NCI-H82 (cell line): Measurements from ENCODE around the gene ARSG.

Source experiments
- DNase-seq: peaks from one replicate; lab custom pipeline; 2025; lab: John Stamatoyannopoulos, UW

The ARSG gene

DNA sequence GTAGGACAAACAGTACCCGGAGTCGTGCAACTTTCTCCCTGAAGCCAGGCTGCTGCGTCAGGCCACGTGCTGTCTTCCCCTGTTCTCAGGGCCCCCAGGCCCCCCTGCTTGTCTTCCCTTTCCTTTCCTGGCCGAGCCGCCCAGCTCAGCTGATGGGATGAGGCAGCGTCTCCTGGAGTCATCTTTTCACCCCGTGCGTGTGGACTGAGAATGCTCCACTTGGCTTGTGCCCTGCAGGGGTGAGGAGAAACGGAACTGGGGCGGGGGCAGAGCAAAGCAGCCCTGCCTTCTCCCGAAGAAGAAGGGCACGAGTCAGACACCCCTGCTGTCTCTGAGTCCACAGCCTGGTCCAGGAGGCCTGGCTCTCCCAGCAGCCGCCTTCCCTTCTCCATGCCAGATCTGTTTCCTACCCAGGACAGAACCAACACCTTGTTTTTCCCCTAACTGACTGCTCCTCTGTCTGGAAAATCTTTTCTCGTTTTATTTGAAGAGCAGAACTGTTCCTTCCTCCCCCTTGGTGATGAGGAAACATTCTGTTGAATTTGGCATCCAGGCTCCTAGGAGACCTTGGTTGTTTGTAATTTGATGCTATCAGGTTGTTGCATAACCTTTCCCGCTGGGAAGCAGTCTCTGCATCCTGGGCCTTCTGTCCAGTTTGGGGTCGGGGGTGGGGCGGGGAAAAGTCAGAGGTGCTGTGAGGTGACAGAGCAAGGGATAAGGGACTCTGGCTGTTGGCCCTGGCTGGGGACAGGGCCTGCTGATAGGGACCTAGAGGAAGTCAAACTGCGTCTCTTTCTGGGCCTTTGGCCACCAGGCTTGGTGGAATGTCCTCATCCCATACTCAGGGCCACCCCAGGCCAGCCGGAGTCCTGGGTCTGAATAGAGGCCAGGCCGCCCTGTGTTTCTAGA is 87.2 kb downstream of the ARSG start:
- DNase-seq, result no peak

- no peak for DNase-seq
Observed at GRCh38 chr17:68379177-68379510, 87.8 kb downstream of the ARSG start.

GRCh38 chr17:68379692-68380677 is 88.7 kb downstream of the ARSG start:
- DNase-seq, result no peak

DNA sequence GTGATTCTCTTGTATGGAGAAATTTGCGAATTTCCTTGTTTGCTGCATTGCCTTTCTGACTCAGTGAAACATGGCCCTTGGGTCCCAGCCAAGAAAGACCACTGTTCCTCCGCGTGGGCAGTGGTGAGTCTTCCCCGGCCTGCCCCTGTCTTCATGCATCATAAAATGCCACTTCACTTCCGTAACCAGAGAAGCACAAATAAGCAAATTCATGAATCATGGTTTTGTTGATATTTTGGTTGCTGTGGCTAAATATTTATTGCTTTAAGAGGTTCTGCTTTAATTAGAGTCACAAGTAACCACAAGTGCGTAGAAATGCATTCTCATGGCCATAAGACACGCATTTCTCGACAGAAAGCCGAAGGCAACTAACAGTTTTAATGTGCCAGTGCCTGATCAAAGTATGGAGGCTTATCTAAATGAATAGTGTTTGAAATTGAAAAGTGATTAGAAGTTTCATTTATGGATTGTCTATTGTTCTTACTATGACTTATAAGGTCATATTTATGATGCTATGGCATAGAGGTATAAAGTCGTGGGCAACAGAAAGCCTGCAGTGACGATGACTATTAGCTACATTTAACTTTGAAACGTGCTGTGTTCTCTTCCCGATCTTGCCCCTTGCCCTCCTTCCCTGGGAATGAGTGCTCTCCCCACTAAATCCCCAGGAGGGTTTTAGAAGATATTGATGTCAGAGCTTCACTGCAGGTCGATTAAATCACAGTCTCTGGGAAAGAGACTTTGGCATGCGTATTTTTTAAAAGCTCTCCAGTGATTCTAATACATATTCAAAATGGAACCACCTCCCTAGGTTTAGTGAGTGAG is 90.0 kb downstream of the ARSG start:
- DNase-seq, result no peak

- DNase-seq, result no peak
Observed at GRCh38 chr17:68382582-68383085, 91.3 kb downstream of the ARSG start.

DNA sequence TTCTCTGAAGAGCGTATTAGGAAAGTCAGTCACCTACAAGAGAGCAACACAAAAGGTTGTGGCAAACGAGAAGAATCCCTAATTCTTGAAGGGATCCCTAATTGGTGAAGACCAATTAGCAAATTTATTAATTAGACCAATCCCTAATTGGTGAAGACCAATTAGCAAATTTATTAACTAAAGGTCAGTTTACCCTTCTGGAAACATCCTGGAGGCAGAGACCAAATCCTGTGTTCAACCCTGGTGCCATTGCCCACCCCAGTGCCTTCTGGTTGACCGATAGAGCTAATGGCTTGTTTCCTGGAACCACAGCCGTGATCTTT is 91.8 kb downstream of the ARSG start:
- no peak for DNase-seq

DNA sequence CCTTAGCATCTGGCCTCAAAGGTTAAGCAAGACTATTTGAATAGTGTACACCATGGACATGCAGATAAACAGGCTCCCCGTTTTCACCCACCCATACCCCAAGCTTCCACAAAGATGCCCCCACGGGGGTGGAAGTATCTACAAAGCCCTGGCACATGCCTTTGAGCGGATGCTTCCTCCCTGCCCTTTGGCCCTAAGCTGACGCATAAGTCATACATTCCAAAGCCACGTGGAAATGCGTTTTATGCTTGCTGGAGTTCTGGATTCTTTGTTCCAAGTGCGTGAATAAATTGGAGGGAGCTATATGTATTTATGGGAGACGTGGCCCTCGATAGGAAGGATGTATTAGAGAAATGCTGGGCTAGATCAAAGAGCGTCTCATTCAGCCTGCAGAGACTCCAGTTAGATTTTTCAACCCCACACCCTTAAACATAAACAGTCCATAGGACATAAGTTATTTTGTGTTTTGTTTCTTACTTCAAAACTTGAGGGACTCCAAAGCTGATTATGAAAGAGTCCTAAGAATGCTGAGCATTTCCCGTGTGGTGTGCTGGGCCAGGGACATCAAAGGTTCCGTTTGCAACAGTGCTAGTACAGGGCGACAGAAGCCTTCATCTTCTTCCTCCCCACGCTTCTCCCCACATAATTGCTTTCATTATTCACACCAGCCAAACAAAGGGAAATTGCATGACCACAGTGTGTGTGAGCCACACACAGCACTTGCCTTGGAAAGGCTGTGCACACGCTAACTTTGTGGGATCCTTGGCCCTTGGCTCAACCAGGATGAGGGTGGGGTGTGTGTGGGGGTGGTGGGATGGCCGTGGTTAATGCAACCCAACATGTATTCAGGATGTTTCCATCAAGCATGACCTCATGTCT is 92.4 kb downstream of the ARSG start:
- no peak for DNase-seq

DNA sequence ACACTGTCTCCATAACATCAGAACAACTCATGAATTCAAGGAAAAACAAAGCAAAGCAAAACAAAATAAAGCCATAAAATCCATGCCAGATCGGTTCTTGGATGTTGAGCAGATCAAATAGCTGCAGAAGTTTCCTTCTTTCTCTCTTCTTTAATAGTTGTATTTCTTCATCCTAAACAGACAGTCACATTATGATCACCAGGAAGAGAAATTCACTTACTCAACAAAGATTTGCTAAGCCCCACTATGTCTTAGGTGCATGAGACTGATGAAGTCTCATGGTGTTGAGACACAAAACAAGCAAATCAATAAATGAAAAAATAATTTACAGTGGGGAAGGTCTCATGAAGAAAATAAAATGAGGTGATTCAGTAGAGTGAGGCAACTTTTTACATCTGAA is 93.2 kb downstream of the ARSG start:
- DNase-seq, result no peak

DNA sequence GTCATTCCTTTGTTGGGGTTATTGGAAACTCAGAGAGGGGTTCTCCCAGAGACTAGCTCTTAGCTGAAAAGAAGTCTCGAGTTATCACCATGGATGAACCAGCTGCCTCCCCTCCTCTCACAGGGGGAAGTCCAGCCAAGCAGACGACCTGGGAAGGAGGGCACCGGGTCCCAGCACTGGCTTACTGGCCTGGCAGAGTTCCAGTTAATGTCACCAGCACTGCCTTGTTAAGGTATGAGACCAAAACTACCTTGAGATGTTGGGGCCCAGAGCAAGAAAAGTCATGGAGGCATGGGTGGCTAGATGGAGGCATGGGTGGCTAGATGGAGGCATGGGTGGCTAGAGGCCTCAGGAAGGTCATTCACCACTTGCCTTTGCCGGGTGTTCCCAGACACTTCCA is 93.6 kb downstream of the ARSG start:
- DNase-seq, result no peak

GRCh38 chr17:68385490-68386215 is 94.4 kb downstream of the ARSG start:
- no peak for DNase-seq

GRCh38 chr17:68387435-68388218 is 96.3 kb downstream of the ARSG start:
- no peak for DNase-seq

DNA sequence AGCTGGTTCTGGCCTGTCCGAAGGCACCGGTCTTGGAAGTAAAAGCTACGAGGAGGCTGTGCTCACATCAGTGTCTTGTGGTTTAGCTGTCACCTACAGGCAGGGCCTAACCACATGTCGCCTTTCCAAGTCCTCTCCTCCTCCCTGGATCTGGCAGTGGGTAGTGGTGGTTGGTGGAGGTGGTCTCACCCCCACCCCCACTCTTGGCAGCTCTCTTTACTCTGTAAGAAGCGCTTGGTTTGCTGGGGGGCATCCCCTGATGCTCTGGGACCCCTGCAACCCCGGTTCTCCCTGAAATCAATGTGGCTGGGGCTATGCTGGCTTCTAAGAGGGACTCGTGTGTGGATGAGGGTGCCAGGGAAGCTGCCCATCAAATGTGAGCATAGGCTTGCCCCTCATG is 97.7 kb downstream of the ARSG start:
- no peak for DNase-seq

- DNase-seq, result no peak
Observed at GRCh38 chr17:68390888-68391545, 99.7 kb downstream of the ARSG start.

DNA sequence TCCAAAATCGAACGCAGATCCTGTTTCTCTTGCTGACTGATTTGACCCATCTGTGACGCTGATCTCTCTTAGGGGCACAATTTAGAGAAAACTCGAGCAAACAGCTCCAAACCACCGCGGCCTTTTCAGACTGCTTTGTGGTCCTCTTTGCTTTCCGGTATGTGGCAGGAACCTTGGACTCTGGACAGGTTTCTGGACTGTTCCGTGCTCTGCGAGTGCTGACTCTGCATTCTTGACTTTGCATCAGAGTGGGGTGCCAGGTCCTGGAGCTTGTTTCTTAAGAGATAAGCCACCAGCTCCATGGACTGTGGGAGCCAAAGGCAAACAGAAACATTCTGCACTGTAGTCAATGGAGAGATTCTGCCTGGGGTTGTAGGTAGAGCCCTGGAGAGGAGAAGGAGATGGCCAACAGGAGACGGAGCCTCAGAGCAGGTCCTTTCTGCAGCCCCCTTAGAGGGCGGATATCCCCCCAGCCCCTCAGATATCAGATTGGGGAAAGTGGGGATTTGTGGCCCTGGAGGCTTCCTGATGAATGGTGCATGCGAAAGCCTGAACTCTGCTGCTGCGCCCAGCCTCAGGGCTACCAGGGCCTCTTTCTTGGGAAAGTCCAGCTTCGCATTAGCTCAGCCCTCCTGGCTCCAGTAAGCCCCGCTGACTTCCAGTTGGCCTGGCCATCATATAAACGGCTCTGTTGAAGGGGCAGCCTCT is 100.4 kb downstream of the ARSG start:
- no peak for DNase-seq

- DNase-seq, result no peak
Observed at GRCh38 chr17:68394608-68395331, 103.5 kb downstream of the ARSG start.

DNA sequence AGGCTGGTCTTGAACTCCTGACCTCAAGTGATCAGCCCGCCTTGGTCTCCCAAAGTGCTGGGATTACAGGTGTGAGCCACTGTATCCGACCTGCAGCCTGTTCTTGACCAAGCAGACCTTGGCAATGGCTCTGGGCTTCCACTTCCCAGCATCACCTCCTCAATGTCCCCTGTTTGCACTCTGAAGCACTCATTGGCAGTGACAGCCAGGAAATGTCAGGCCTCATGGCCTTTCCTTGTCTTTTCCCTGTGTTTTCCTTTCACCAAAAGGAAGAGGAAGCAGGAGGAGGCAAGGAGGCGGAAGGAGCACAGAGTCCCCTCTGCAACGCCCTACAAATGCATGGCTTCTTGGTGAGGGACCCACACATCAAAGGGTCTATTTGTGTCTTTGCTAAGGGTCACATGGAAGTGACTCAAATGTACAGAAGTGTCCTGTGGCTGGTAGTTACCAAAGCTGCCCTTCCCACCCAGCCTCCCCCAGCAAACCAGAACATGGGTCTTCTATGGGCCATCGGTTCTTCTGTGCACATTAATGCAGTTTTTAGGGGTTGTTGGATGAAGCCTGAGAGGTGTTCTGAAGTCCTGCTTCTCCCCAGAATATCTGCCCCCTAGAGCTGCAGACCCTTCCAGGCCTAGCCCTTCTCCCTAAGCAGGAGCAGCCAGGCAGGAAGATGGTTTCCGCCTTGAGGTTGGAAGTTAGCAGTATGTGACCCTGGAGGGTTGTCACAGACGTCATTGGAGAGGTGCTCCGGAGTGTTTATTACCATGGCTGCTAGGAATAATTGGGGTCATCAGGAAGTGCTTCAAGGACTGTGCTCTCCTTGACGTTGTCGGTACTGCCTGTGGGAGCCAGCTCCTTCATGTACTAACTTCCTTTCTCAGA is 105.2 kb downstream of the ARSG start:
- no peak for DNase-seq

GRCh38 chr17:68397108-68397536 is 105.8 kb downstream of the ARSG start:
- no peak for DNase-seq
